HG02973 (cell line): ENCODE data around the gene CTBP2.
"Not testable (repeated sequence)": the region's sequence is repeated elsewhere in the genome, so short reads cannot be mapped to it uniquely, and the experiment has no call there.

Source experiments
- ATAC-seq: cut with Tn5 transposase; IDR thresholded peaks from one replicate; pipeline ENCODE4 v1.9.1; 2021; ENCODE audit warnings: moderate library complexity; ENCODE audit not compliant: unreplicated experiment

The CTBP2 gene

DNA sequence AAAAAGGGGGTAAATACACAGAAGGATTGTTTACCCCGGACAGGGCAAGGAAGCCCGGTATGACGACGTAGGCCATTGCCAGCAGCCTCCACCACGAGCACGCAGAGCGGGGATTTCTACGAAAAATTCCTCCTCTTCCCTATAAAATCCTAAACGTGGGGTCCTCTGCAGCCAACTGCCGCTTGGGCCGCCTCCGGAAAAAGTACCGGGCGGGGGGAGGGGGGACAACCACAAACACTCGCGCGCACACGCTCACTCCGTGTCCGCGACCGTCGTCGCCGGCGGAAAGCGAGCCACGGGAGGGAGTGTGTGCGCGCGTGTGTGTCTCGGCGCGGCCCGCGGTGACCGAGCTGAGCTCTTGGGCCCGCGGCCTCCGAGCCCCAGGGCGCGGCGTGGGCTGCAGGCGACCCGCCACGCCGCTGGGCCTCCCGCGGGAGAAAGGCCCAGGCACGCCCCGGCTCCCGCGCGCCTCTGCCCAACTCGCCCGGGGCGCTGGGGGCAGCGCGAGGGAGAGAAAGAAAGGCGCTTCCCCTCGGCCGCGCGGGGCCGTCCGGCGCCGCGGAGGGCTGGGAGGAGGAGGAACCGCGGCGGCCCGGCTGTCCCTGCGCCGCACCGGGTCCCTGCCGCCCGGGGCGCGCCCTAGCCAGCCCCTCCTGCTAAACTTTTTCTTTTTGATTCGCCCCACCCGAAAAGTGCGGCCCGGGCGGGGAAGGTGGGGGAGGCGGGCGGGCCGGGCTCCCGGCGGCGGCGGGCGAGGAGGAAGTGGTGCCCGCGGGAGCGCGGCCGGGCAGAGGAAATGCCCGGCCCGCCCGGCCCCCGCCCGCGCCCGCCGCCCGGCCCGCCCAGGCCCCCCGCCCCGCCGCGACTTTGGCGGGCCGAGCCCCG is 1.5 kb downstream of the CTBP2 start:
- no peak for ATAC-seq

DNA sequence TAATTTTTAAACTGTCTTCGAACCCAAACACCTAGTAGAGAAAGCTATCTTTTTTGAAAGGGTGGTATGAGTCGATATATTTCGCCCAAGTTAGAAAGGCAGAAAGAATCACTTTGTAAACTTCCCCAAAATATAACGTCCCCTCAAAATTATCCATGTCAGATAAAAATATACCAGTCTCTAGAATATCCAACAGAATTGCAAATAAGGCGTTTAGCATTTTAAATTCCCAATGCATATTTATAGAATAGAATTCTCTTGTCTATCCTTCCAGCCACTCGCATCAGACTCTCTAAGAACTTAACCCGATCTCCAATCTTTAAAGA is 2.1 kb downstream of the CTBP2 start:
- no peak for ATAC-seq

DNA sequence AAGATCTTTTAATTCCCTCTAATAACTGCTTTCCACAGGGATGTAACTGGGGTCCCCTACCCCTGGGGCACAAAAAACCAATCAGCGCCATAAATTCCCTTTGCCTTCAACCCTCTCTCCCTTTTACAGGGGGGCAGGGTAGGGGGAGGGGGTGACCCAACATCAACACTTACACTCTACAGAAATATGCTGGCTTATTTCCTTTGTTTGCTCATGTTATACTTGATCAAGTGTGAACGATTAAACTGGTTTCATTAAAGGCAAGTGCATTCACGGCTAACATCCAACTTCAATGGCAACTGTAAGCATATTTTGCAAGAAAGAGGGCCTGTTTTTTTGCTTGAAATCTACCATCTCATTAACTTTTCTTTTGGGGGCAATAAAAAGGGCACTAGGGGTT is 2.9 kb downstream of the CTBP2 start:
- ATAC-seq = no peak

DNA sequence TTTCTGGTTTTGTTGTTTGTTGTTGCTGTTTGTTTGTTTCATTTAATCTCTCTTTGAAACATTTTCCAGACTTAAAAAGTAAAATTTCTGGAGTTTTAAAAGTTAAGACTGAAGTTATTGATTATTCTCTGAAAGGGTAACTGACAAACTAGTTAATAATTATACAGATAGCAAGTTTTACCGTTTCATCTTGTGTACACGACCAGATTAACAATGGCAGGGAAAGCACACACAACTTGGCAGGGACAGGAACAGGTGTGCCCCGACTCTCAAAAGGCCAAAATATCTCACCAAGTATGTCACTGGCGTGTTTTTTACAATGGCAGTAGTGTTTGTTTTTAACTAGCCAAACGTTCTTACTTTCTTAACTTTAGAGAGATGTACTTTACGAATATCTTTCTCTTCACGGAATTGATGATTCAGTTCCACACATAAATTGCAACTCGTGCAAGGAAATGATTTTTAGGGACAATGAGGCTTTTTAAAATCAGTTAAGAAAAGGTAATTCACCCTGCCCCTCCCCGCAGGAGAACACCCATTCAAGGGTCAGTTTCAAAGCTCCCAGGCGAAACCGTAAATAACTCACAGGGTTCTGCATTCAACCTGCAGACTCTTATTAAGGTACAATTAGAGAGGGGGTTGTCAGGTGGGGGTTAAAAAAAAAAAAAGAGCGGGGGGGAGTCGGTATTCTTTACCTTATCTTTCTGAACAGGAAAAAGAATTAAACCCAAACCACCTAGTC is 3.5 kb downstream of the CTBP2 start:
- no peak for ATAC-seq

DNA sequence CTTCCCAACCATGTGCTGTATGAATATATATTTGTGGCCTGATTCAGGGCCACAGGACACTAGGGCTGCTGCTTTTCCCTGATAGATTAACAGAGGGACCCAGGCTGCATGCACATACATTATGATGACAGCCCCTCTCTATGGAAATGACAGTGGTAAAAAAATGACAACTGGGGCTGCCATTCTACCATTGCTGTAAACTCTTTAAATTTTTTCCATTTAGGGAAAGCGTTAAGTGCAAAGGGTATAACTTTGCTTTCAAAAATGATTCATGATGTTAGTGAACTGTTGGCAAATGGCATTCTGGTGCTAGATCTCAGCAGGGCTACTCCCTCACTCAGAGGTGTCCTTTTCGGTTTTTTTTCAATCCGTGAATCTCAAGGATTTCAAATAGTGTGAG is 4.2 kb downstream of the CTBP2 start:
- ATAC-seq = no peak

DNA sequence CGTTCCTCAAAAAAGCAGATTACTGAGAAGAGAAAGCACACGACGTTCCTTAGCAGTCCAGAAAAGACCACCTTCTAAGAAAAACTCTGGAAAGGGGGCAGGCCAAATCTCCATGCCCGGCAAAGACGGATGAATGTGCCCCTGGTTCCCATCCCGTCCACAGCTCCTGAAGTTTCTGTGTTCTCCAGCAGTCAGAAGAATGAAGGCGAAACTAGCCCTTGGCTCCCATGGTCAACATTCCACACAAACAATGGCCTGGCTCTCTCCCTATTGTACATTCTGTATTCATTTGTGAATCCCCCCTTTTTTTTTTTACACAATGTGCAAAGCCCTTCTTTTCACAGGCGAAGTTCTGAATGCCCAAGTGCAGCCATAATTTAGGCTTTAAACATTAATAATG is 5.3 kb downstream of the CTBP2 start:
- ATAC-seq = no peak

DNA sequence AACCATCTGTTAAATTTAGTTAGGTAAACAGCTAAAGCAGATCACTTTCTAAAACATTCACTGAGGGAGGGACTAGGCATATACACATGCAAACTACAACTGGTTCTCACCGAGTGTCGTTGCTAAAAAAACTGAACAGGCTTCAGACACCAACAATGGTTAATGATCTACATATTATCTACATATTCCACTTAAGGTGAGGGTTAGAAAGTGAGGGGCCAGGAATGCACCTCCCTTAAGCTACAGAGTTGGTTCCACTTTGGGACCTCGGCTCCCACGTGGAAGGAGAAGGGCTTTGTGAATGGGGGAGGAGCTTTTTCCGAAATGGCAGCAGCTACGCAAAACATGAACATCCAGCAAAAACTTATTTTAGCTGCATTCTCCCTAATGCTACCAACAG is 5.8 kb downstream of the CTBP2 start:
- ATAC-seq = no peak

DNA sequence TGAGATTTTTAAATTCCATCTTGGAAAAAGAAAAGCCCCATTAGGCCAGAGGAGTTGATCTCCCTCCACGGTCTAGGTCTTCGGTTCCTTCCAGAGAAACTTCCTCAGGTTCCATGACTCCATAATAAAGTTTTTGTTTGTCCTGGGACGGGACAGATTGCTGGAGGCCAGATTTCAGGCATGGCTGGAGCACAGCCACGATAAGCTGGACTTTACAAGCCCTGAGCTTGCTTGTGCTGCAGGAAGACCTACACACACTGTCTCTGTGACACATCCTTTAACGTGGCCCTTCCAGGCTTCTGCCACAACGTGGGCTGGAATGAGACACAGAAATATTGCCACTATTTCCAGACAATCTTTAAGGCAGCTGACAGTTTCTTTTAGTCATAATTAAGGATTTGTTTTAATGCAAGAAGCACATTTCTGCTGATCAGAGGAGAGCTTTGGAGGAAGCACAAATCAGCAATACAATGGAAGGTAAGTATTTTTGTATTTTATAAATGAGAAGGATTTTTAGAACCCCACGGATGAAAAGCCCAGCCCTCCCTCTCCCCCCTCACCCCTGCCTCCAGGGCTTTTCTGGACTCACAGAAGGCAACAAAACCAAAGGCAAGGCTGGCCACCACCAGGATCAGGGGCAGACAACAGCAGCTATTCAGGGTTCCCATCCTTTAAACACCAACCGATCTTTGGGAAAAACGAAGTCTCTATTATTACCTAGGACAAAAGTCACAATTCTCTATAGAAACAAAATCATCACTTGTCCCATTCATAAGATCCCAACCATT is 6.5 kb downstream of the CTBP2 start:
- no peak for ATAC-seq

DNA sequence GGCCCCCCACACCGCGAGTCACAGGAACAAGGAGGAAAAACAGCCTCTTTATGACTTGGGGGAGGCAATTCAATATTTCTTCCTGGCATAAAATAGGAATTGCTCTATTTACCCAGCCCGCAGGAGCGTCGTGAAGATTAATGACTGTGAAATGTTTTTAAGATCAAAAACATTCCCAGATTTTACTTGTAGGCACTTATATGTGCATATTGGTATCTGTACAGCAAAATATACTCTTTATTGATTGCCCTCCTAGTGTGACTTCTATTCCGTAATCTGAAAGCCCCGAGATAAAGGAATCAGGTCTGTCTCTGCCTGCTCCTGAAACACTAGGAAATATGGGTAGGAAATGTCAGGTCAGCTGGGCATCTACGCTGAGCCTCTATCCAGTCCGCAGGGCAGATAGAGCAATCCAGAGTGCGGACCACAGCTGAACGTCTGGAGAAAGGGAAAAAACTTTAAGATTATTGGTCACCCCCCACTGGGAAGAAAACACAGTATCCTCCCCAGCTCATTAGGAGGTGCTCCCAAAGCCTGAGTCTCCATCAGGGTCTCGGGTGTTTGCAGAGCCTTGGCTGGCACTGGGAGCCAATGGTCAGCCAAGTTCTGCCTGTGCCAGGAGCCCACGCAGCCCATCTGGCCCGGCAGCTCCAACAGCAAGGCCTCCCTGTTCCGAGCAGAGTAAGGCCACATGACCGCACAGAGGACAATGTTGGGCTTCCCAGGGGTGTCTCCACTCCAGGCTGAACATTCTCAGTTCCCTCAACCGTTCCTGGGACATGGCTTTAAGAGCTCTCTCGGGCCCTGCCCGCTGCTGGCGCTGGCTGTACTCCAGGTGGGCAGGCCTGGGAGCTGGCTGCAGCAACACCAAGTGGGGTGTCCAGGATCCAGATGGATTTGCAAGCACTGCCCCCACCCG is 7.7 kb downstream of the CTBP2 start:
- no peak for ATAC-seq

DNA sequence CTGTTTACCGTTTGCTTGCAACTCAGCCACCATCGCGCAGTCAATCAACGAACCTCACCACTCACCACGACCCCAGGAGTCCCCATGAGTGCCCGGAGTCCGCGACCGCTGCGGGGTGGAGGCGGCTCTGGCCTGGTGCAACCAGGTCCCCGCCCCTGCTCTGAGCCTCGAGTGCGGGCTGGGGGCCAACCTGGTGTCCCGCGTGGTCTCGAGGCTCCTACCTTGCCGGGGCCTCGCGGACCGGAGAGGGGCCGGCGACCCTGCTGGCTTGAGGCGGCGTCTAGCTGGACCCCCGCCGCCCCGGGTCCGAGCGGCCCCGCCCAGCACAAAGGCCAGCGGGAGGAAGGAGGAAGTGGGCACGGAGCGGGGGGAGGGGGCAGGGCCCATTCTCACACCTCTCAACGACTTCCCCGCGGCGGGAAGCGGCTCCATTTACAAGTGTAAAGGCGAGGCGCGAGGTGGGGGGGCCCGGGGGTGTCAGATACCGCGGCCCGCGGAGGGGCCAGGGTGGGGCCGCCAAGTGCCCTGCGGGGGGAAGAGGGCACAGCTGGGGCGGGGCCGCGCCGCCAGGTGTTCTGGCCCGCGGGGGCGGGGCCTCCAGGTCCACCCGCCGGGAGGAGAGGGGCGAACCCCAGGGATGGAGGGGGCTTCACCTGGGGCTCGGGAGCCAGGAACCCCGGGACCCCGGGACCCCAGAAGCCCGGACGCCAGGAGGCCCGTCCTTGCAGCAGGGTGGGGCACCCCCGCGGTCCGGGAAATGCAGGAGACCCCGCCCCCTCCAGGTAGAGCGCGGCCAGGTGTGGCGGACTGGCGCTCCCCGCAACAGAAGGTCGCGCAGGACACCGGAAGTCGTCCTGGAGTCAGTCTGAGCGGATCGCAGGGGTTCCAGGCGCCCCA is 8.6 kb downstream of the CTBP2 start:
- no peak for ATAC-seq

DNA sequence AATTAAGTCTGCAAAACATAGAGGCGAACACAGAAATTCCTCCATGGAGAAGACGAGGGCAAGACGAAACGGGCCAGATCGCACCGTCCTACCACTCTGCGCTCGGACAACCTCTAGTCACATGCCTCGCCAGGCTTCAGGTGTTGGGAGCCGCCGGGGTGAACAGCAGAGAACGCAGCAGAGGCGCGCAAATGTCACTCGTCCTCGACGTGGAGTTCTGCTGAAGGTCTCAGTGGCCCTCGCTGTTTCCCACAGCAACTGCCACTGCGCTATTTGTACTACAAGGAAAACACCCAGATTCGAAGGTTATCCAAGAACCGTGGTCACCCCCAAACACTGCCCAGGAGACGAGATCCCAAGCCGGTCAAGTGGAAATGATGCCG is 9.2 kb downstream of the CTBP2 start:
- ATAC-seq = no peak

DNA sequence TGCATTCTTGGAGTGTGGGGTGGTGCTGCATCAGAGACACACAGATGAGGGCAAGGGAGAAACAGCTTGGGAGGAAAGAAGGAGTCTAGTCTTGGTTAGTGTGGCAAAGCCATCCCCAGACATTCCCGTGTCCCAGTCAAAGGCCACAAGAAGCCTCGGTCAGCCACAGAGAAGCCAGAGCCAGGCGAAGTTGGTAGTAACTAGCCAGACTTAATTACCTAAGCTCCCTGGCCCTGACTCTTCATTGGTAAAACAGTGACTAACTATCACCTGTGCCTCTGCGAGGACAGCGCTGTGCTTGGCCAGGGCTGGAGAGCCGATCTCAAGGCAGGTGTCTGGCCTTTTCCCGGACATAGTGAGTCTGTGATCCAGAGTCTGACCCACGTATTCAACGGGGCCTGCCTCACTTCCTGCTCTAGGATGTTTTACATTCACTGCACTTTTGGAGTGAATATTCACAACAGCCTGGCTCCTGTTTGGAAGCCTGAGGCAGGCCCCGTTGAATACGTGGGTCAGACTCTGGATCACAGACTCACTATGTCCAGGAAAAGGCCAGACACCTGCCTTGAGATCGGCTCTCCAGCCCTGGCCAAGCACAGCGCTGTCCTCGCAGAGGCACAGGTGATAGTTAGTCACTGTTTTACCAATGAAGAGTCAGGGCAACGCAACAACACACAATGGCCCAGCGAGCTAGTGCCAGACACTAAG is 9.8 kb downstream of the CTBP2 start:
- not testable (repeated sequence) for ATAC-seq

DNA sequence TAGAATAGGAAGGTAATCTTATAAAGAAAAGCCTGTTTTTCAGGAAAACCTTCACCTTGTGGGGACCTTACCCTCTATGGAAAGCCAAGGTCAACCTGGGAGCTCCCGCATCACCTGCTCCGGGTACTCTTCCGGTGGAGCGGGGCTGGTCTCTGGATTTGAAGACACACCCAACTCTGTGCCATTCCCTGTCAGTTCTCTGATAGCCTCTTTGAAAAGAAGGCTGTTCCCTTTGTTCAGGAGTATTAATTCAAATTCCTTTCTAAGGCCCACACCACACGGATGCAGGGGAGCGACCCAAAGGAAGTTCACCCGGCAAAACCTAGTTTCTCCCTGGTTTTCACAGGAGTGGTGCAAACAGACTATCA is 10.7 kb downstream of the CTBP2 start:
- ATAC-seq = no peak

DNA sequence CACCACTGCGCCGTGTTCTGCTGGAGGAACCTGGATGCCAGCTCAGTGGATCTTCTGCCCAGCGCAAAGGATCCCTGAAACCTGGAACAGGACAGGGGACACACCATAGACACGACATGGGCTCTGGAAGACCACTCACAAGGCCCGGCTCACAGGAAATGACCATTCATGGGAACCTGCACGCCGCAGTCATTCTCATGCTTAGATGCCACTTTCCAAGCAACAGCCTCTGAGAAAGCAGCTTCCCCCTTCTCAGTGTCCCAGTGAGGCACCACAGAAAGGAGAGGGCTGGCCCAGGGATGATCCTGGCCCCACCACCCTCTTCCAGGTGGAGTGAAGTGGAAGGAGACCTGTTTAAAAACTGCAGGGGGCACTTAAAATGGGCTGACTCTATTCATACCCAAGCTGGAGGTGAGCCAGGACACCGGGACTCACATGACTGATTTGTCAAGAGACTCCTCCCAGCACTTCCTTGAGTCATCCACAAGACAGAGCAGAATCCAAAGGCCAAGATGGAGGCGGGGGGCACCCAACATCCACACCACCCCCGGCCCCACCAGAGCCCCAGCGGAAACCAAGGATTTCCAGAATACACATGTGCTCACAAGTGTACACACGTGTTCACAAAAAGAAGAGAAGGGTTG is 11.2 kb downstream of the CTBP2 start:
- no peak for ATAC-seq

DNA sequence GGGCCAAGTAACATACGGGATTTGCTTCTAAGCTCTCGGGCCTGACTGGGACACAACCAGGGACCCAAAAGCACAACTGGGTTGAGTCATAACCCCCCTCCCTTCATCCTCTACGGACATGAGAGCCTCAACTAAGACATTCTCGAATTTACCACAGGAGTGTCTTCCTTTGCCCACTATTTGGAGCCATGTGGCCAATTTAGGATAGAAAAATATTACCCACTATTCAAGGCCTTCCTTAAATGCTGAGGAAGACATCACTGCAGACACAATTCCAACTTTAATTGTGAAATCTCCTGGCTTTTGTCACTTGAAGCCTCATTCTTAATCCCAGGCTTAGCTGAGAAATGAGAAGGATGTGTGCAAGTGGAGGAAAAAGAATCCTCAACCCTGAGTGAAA is 11.8 kb downstream of the CTBP2 start:
- ATAC-seq = no peak

DNA sequence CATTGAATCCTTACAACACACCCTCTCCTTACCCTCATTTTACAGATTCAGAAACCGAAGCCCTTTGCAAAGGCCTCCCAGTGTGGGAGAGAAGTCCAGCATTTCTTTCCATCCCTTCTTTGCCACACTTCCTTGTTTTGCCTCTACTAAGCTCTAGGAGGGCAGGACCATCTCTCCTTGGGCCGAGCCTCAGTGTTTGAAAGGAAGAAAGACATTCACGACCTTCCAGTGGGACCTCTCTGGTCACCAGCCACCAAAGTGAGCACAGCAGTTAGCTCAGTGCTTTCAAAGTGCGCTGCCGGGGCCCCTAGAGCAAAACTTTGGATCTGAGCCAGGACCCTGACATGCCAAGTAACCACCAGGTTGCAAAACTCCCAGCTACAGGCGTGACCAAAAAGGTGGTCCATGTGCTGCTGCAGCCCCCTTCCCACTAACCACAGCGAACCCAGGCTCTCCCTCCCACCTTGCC is 12.4 kb downstream of the CTBP2 start:
- no peak for ATAC-seq

DNA sequence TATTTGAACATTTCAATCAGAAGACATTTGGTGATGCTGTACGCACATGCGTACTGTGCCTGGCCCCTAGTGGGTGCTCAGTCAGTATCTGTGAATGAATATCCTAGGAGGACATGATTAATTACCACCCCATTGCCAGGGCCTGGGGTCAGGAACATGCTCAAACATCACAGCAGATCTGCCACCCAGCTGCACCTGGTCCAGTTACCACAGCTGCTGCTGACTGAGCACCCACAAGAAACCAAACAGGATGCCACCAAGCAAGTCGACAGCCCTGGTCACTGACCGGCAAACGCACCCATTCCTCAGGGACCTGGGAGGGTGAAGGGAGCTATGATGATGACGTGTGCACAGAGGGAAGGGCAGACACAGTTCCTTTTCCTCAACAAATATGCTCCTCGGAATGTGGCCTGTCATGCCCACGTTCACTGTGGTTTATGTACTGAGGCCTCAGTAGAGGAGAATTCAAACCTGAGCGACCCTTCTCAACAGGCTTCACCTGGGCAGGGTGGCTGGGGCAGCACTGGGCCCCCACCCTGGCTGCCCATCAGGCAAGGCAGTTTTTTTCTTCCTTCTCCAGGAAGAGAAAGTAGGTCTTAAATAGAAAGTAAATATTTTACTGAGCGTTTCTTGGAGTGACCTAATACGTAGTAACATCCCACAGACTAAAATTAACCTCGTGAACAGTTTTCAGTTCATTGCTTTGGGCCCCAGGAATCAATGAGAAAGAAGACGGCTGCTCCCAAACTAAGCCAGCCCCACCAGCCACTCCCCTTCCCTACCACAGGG is 13.4 kb downstream of the CTBP2 start:
- ATAC-seq = no peak

DNA sequence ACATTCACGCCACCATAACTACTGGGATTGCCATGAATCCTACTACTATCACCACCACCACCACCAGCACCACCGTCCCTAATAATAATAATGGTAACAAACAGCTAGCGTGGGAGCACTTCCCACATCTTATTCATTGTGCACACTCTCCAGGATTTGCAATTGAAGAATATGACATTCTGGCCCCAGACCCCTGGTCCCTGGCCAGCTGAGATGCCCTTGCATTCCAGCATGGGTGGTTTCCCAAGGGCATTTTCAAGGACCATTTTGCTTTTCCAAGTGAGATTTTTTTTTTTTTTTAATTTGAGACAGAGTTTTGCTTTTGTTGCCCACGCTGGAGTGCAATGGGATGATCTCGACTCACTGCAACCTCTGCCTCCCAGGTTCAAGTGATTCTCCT is 14.7 kb downstream of the CTBP2 start:
- ATAC-seq = no peak
